Measurements from ENCODE around the gene GCSH. TPM values are rescaled to one million over a fixed set of nuclear protein-coding genes. Genes with fewer than 3 reads are reported as not detected.

Gene GCSH
- total and polyA plus RNA-seq, 12 donors: 10.3 to 80.1 (median 24.6) TPM

DNA sequence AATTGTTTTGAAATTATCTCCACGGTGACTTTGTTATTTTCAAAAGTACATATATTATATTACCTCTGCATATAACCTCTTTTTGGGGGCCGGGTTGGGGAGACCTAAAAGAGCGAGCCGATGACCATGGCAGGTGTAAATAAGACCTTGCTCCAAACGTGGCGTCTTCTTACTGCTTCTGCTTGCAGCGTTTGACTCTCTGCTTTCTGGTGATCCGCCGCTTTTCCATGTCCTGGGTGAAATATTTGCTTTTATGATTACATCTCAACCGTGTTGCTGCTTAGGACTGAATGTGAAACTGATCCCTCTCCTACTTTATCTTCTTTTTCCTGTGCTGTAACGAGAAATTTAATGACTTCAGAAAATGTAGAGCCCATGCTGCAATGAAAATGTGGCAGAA lies 42.4 kb downstream of the GCSH start:
- 77 to 84% (median 79%) methylated on average over 11 of the region's 11 CpGs for WGBS, 4 donors
- intact Hi-C loops (cut with DNase I): no loop called here
- Histone ChIP-seq H3K9me3 (replicated peaks in 1 of 3) (no peaks in the 10 kb centered on the region), H3K27ac (no peak overlapping the region), H3K27me3 (no peaks in the 10 kb centered on the region), H3K4me3 (no peak overlapping the region), H3K4me1 (replicated peaks in 1 of 2) (no peaks in the 10 kb centered on the region), H3K36me3 (replicated peaks in 1 of 2) (no peaks in the 10 kb centered on the region)
- no peak for DNase-seq
- no peak for TF ChIP-seq POLR2A (IDR thresholded peaks at IDR 0.05)
- TF ChIP-seq, protein P1, sequence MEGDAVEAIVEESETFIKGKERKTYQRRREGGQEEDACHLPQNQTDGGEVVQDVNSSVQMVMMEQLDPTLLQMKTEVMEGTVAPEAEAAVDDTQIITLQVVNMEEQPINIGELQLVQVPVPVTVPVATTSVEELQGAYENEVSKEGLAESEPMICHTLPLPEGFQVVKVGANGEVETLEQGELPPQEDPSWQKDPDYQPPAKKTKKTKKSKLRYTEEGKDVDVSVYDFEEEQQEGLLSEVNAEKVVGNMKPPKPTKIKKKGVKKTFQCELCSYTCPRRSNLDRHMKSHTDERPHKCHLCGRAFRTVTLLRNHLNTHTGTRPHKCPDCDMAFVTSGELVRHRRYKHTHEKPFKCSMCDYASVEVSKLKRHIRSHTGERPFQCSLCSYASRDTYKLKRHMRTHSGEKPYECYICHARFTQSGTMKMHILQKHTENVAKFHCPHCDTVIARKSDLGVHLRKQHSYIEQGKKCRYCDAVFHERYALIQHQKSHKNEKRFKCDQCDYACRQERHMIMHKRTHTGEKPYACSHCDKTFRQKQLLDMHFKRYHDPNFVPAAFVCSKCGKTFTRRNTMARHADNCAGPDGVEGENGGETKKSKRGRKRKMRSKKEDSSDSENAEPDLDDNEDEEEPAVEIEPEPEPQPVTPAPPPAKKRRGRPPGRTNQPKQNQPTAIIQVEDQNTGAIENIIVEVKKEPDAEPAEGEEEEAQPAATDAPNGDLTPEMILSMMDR (IDR thresholded peaks at IDR 0.05): no peak

DNA sequence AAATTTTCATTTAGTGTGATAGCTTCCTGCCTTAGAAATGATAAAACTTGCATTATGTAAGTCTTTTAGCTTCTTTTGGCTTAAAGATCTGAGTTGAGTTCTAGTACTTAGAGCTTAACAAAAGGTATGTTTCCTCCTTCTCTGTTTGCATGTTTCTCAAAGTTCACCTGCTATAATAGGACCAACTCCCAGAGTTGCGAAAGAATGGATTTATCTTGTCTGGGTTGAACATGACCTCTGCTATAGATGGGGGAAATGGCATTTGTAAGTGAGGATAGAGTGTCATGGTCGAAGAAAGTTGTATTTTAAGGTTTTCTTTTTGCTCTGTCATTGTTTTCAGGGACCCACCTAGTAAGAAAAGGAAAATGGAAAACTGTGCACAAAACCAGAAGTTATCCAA lies 53.4 kb downstream of the GCSH start:
- Histone ChIP-seq H3K36me3 (replicated peaks in 1 of 2) (peaks cover 0 to 43% of the 10 kb centered on the region in 2 donors), H3K27ac (no peak overlapping the region), H3K4me3 (no peak overlapping the region), H3K4me1 (replicated peaks in 1 of 2) (peaks cover 0 to 5% of the 10 kb centered on the region in 2 donors), H3K9me3 (replicated peaks in 1 of 3) (no peaks in the 10 kb centered on the region), H3K27me3 (no peaks in the 10 kb centered on the region)
- intact Hi-C loops (cut with DNase I): no loop called here
- TF ChIP-seq, protein P1 (IDR thresholded peaks at IDR 0.05): no peak
- TF ChIP-seq POLR2A (IDR thresholded peaks at IDR 0.05): no peak
- WGBS, 4 donors: 96 to 97% (median 97%) methylated on average over 2 of the region's 2 CpGs
- no peak for DNase-seq

DNA sequence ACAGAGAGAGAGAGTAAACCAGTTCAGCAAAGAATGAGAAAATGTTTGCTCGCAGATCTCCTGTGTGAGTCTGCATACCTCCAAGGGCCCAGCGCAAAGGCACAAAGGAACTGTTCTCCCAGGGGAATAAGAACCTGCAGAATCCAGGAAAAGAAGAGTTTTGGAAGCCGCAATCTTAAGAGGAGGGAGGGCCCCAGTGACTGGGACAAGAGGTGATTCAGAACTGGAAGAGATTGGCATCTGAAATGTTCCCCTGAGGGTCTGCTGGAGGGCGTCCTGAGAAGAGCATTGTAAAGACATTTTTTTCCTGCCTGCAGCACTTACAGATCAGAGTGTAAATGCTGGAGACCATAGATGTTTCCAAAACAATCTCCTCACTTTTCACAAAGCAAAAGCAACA lies 54.5 kb downstream of the GCSH start:
- Histone ChIP-seq H3K36me3 (replicated peaks in 1 of 2) (peaks cover 0 to 43% of the 10 kb centered on the region in 2 donors), H3K27me3 (no peaks in the 10 kb centered on the region), H3K27ac (no peak overlapping the region), H3K9me3 (replicated peaks in 1 of 3) (no peaks in the 10 kb centered on the region), H3K4me1 (replicated peaks in 1 of 2) (peaks cover 6 to 15% of the 10 kb centered on the region in 2 donors), H3K4me3 (no peak overlapping the region)
- 88 to 96% (median 93%) methylated on average over 4 of the region's 4 CpGs for WGBS, 4 donors
- no peak for DNase-seq
- intact Hi-C loops (cut with DNase I): no loop called here
- TF ChIP-seq POLR2A (IDR thresholded peaks at IDR 0.05): no peak
- TF ChIP-seq, protein P1 (IDR thresholded peaks at IDR 0.05): no peak

DNA sequence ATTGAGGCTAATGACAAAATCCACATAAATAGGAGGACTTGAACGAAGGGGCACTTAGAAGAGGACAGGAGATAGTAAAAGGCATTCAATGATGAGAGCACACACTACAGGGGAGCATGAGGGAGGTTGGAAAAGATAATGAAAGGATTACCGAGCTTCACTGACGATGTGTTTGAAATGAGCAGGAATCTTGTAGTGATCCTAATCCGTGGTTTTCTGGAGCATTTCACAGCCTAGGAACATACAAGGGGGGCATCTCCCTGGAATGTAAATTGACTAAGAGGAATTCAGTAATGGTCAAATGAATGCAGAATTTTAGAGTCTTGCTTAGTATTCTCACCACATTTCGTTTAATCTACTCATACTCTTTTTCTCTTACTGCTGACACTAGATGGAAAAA lies 55.4 kb downstream of the GCSH start:
- H3K4me3 ChIP-seq: no peak overlapping the region
- peaks cover 9 to 17% of the 10 kb centered on the region in 2 donors for H3K4me1 ChIP-seq (replicated peaks in 1 of 2)
- WGBS, 4 donors: 90 to 92% (median 91%) methylated on average over 5 of the region's 5 CpGs
- H3K27me3 ChIP-seq: no peaks in the 10 kb centered on the region
- DNase-seq: no peak
- H3K36me3 ChIP-seq (replicated peaks in 1 of 2): peaks cover 0 to 43% of the 10 kb centered on the region in 2 donors
- TF ChIP-seq, protein P1 (IDR thresholded peaks at IDR 0.05): no peak
- no peak for TF ChIP-seq POLR2A (IDR thresholded peaks at IDR 0.05)
- H3K9me3 ChIP-seq (replicated peaks in 1 of 3): no peaks in the 10 kb centered on the region
- no peak overlapping the region for H3K27ac ChIP-seq
- intact Hi-C loops (cut with DNase I): no loop called here
